HG02970 (cell line): Measurements from ENCODE around the gene UGT2A2.
"Not testable (repeated sequence)": the region's sequence is repeated elsewhere in the genome, so short reads cannot be mapped to it uniquely, and the experiment has no call there.

ENCODE experiments used
- ATAC-seq: cut with Tn5 transposase; IDR thresholded peaks from one replicate; pipeline ENCODE4 v1.9.1; 2021; ENCODE audit warnings: mild to moderate bottlenecking, moderate library complexity, moderate number of reproducible peaks; ENCODE audit not compliant: unreplicated experiment, low FRiP score

Gene UGT2A2

DNA sequence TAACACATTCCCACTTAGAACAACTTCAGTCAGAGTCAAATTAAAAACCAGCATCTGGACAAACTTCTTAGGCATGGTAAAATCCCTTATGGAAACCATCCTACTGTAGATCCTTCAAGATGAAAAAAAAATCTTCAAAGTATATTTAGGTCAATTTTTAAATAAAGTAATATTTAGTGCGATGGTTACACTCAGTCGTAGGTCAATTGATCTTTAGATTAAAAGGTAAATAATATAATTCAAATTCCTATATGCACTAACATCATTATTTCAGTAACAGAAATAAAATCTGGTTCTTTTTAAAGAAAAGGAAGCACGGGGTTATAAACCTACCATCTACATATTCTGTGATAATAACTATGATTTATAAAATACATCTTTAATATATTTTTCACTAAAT lies at the start of gene UGT2A2:
TSS of gene UGT2A2 (minus strand) at position 101 of the 400 bp plus-strand sequence. CDS start at position 99, 2 bp downstream.
- no peak for ATAC-seq

DNA sequence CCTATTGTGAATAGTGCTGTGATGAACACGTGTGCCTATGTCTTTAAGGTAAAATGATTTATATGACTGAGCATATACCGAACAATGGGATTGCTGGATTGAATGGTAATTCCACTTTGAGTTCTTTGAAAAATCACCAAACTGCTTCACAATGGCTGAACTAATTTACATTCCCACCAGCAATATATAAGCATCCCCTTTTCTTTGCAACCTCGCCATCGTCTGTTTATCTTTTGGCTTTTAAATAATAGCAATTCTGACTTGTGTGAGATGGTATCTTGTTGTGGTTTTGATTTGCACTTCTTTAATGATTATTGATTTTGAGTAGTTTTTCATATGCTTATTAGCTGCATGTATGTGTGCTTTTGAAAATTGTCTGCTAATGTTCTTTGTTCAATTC lies 45.4 kb upstream of the UGT2A2 start:
- ATAC-seq: no peak

DNA sequence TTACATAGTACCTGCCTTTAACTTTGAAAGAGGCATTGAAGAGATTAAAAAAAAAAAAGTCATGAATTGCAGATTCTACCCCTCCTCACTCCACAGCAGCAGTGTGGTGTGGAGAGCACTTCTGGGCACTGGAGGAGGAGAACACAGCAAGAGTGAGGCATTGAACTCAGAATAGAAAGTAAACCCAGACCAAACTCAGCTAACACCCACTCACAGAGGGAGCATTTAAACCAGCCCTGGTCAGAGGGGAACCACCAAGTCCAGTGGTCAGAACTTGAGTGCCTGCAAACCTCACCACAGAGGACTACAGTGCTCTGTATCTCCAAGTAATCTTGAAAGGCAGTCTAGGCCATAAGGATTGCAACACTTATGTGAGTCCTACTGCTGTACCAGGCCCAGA lies 29.2 kb upstream of the UGT2A2 start:
- ATAC-seq: no peak

DNA sequence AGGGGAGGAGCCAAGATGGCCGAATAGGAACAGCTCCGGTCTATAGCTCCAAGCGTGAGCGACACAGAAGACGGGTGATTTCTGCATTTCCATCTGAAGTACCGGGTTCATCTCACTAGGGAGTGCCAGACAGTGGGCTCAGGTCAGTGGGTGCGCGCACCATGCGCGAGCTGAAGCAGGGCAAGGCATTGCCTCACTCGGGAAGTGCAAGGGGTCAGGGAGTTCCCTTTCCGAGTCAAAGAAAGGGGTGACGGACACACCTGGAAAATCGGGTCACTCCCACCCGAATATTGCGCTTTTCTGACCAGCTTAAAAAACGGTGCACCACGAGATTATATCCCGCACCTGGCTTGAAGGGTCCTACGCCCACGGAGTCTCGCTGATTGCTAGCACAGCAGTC lies 24.6 kb upstream of the UGT2A2 start:
- not testable (repeated sequence) for ATAC-seq

DNA sequence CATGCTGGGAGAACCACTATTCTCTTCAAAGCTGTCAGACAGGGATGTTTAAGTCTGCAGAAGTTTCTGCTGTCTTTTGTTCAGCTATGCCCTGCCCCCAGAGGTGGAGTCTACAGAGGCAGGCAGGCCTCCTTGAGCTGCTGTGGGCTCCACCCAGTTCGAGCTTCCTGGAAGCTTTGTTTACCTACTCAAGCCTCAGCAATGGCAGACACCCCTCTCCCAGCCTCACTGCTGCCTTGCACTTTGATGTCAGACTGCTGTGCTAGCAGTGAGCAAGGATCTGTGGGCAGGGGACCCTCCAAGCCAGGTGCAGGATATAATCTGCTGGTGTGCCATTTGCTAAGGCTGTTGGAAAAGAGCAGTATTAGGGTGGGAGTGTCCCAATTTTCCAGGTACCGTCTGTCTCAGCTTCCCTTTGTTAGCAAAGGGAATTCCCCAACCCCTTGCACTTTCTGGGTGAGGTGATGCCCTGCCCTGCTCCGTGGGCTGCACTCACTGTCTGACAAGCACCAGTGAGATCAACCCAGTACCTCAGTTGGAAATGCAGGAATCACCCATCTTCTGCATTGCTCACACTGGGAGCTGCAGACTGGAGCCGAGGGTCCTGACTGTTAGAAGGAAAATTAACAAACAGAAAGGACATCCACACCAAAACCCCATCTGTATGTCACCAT lies 21.8 kb upstream of the UGT2A2 start:
- ATAC-seq: not testable (repeated sequence)

DNA sequence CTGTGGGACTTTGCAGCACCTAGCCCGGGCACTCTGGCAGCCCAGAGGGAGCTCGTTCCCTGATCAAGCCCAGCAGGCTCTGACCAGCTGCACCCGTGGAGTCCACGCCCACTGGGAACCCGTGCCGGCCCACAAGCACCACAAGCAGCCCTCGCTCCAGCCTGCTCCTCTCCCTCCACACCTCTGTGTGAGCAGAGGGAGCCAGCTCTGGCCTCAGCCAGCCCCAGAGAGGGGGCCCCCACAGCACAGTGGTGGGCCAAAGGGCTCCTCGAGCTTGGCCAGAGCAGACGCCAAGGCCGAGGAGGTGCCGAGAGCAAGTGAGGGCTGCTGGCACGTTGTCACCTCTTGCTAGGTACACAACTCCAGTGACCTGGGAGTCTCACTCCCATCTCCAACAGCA lies 18.7 kb upstream of the UGT2A2 start:
- no peak for ATAC-seq

DNA sequence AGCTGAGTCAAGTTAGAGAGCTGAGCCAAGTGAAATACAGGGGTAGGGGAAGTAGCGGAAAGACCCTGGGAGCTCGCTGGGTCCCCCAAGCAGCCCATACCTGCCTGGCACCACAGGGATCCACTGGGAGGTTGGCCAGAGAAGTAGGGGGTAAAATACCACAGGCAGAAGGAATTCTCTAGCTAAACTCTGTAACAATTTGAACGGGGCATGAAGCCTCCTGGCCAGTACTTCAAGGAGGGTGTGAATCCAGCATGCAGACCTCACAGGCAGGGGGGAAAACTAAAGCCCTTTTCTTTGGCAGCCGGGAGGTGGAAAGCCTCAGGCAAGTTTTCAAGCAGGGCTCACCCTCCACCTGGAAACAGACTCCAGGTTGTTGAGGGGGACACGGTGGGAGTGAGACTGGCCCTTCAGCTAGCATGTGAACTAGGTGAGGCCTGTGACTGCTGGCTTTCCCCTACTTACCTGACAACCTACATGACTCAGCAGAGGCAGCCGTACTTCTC lies 17.3 kb upstream of the UGT2A2 start:
- no peak for ATAC-seq

DNA sequence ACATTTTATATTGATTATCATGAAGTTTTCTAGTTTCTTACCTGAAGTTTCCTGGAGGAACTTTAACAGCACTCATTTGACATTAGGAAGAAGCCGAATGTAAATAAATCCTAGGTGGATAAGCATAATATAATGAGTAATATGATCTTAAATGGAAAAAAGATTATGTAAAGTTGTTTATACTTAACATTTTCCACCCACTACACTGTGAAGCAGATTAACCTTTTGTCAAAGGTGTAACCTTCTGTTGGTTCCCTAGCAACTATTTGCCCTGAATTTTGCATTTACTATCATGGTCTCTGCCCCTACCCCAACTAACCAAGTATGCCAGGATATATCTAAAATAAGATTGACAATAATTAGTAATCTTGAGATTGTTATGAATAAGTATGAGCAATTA lies 13.7 kb upstream of the UGT2A2 start, which contains the start of gene UGT2A1:
TSS of gene UGT2A1 (minus strand) at position 101 of the 400 bp plus-strand sequence. CDS start 5,603 bp downstream, outside the sequence.
- no peak for ATAC-seq

DNA sequence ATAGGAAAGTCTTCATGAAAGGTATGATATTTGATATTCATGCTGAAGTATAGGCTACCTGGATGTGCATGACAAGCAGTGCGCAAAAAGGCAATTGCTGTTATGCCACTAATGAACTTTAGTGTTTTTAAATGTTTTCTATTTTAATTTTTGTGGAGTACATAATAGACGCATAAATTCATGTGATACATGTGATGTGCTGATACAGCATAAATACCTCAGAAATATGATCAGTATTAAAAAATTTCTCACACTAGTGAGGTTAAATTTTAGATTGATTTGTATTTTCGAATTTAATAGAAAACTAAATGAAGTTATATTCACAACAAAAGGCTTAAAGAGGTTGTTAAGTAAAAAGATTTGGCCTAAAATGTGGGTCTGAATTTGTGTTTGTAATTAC lies 11.4 kb upstream of the UGT2A2 start:
- no peak for ATAC-seq

DNA sequence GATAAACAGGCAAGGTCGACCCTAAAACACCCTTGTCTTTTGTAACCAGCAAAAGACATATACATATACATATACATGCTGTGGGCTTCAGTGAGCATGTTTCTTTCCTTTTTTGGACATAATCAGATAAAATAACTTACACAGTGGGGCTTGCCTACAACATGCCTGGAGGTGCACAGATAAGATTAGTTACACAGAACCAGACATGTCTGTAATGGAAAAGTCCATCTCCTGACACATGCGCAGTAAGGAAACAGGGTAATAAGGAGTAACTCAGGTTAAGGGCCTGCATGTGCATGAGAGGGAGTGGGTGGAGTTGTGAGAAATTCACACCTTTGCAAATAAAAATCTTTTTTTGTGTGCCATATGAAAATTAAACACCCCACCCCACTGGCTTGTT lies 10.2 kb upstream of the UGT2A2 start:
- no peak for ATAC-seq

DNA sequence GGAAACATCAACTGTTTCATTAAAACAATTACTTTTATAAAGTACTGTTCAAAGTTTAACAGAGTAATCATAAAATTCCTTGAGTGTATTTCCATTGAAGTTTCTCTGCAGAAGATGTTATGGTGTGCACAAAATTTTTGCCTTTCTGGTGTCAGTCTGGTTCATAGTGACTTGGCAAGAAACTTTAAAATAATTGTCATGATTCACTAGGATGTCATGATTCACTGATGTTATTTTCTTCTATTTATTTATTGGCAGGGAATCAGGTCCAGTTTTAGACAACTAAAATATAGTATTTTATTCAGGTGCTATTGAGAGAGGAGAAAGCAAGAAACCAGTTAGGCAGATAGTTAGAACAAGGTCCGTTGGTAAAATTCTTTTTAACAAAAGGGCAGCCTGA lies 9.8 kb upstream of the UGT2A2 start:
- no peak for ATAC-seq

DNA sequence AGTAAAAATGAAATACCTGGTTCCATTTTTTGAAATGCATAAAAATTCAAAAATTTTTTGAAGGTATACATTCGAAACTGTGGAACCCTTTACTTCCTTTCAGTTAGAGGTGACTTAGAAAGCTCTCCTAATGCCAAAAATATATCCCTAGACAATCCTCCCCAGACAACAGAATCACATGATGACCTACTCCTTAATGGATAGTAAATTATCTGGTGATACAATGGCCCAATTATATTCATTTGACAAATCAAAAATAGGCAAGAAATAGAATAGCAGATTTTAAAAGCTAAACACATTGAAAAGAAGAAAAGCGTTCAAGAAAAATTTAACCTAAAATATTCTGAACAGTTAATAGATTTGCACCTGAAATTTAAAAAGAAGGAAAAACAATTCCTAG lies 3.5 kb upstream of the UGT2A2 start:
- ATAC-seq: no peak

DNA sequence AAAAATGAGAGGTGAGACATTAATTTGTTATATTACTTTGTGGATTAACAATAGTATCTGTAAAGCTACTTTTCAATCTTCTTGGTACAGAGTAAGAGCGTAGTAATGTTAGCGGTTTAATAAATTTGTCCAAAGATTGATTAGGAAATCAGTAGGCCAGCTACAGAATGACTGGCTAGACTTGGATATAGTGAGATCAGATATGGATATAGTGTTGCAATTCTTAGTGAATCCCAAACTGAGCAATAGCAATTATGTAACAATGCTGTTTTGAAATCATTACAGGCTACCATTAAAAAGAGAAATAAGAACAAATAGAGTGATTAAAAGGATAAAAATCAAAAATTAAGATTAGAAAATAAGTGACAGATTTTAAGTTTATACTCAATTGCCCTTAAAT lies 847 bp upstream of the UGT2A2 start:
- no peak for ATAC-seq

DNA sequence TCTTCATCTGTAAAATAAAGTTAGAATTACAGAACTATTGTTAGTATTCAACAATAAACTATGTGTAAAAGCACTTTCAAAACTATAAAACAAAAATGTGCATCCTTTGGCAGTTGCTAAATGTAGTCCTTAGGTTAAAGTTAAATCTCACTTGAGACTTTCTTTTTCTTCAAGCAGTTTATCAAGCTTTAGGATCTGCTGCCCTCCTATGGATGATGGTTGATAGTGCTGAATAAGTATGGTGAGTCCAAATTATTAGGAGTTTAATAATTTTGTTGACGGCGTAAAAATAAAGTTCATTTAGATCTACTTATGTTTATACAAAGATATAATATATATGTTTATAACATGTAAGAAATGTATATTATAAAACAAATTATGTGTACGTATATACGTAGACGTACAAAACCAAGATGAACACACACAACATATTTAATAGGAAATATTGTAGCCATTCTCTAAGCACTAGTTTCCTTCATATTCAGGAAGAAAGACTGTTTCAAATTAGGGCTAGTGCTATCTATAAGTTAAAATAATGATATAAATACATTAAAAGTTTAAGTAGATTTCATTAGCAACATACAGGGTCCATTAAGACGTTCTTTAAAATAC lies 22.3 kb downstream of the UGT2A2 start:
- no peak for ATAC-seq

DNA sequence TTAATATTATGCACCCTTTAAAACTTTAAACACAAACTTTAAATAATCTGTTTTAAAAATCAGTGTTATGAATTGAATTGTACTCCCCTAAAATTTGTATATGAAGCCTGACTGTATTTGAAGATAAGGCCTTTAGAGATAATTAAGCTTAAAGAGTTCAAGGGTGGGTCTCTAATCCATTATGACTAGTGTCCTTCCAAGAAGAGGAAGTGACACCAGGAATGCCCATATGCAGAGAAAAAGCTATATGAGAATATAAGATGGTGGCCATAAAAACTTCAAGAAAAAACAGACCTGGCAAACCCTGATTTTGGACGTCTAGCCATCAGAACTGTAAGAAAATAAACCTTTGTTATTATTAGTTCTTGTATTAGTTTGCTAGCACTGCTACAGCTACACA lies 29.0 kb downstream of the UGT2A2 start:
- no peak for ATAC-seq

DNA sequence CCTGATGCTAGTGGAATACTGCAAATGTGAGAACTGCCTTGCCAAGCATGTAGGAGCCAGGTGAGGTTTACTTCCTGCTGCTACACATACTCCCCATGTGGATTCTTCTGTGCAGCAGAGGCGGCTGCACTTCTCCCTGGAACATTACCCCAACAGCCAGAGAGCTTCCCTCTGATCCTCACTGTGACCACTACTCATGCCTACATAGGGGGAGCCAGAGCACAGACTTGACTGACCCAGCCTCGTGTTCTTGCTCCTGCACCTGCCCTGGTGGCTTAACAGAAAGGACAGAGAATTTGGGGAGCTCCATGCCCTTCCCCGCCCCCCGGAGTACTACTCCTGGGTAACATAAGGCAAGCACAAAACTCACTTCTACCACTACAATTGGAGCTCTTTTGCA lies 38.4 kb downstream of the UGT2A2 start:
- no peak for ATAC-seq

DNA sequence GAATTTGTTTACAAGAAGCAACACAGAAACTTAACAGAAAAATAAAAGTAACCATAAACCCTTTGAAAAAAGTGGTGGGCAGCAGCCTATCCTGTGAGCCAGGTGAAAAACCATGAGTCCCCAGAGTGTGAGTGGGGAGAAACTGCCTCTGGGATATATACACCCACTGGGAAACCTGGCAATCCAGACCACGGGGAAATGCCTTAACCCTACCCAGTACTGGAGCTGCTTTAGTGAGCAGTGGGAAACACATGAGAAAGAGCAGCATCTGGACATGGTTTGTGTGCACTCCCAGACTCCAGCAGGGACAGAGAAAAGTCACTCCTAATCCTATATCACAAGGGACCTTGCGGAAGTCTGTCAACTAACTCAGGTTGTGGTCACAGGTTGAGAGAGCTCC lies 39.4 kb downstream of the UGT2A2 start:
- ATAC-seq: no peak

DNA sequence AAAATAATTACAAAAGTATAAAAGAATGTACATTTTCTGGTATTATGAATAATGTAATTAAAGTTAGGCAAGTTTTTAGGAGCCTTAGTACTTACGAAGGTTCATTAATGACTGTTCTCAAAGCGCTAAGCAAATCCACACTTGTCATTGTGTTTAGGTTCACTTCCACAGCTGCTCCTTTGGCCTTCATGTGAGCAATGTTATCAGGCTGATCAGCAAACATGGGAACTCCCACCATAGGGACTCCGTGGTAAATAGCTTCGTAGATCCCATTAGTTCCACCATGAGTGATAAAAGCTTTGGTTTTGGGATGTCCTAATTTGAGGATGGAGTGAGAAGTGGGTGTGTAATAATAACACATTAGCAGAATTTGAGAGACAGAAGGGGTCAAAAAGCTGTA lies 45.1 kb downstream of the UGT2A2 start:
- ATAC-seq: no peak

DNA sequence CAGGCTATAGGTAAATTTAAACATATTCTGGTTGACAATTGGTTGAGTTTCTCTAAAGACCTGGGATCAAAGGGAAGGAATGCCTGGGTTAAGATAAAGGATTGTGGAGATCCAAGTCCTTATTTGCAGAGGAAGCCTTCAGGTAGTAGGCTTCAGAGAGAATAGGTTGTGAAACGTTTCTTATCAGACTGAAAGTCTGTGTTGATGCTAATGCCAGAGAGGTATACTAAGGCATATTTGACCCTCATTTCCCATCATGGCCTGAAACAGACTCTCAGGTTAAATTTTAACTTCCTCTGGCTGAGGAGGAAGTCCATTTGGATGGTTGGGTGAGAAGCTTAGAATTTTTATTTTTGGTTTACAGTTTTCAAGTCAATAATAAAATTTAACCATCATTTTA lies 48.1 kb downstream of the UGT2A2 start:
- no peak for ATAC-seq

DNA sequence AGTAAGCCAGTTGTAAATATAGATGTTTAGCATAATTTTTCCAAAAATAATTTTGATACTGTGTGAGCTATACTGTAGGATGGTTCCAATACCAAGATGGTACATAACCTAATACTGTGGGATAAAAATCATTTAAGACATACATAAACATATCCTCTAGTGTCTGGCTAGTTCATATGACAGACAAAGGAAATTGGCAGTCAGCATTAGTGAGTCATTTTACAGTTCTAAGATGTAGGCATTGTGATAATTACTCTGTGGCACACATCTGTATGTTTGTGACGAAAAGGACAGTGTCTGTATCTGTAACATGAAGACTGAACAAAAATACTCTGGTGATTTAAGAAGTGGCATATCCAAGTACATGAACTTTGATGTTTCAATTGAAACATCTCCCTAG lies 49.6 kb downstream of the UGT2A2 start:
- ATAC-seq: no peak

DNA sequence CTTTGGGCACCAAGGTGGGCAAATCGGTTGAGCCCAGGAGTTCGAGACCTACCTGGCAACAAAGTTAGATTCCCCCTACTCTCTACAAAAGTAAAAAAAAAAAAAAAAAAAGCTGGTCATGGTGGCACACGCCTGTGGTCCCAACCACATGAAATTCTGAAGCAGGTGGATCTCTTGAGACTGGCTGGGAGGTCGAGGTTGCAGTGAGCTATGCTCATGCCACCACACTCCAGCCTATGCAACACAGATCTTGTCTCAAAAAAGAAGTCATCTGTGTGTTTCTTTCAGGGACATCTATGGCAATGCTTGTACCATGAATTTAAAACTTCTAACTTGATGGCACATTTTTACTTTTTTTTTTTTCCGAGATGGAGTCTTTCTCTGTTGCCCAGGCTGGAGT lies 55.3 kb downstream of the UGT2A2 start:
- no peak for ATAC-seq

DNA sequence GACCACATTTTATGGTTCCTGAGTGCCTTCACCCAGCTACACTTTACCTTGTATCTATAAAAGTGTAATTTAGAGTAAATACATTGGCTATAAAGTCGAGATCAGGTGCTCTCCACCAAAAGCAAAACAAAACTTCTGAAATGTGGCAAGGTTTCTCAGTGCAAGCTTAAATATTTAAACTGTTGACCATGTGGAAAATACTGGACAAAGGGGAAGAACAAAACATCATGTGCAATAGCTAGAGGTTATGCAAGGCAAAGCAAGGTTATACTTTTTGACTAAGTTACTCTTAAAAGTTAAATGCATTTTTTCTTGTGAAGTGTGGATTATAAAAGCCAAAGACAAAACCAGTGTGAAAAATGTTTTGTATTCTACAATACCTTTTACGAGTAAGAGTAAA lies 55.9 kb downstream of the UGT2A2 start:
- ATAC-seq: no peak
